DMS153 treated with DMSO at 0.1 percent for 48 hours (cell line): ENCODE data around the gene ZSCAN21.
A peak's percentile ranks its signal among the peaks of the same experiment; 100 is the strongest.

Experiments
- DNase-seq: peaks from one replicate; lab custom pipeline; 2025; ENCODE audit not compliant: unreplicated experiment; lab: John Stamatoyannopoulos, UW

Gene ZSCAN21

DNA sequence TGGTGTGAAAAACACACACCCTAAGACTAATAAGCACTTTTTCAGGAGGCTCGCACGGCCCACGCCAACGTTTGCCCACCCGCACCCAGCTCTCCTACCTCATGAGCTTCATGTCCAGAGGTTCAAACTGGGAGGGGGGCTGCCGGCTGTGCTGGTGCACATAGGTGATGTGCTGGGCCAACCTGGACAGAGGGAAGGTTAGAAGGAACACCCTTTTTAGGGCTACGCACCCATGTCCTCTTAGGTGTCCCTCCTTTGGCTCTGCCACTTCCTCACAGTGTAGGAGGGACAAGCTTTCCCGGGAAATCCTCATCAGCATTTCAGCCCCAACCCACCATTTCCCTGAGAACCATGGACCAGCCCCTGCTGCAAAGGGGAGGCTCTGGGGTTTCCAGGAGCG lies 45.7 kb downstream of the ZSCAN21 start:
- DNase-seq = no peak

DNA sequence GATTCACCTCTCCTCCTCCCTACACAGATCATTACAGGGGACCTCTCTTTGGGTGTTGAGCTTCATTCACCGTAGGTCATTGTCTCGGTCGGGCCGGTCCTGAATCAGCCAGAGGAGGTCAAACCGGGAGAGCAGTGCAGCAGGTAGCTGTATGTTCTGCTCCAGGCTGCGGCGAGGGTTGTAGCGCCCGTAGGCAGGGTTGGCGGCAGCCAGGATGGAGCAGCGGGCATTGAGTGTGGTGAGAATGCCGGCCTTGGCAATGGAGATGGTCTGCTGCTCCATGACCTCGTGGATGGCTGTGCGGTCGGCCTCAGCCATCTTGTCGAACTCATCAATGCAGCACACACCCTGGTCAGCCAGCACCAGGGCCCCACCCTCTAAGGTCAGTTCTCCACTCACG lies 46.1 kb downstream of the ZSCAN21 start:
- DNase-seq = no peak

DNA sequence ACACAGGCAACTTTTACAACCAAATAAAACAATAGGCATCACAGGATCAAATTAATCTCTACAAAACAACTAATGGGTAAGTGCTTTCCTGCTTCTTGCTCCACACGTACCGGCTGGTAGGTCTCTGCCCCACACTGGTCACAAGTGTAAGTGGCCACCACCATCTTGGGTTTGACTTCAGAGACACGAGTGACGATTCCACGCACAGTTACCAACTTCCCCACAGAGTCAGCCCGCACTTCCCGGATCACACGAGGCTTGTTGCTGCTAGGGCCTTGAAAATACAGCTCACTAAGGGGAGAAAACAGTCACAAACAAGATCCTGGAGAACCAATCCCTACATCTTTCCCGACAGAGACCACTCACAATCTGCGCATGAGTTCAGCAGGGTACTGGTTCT lies 49.3 kb downstream of the ZSCAN21 start:
- no peak for DNase-seq

DNA sequence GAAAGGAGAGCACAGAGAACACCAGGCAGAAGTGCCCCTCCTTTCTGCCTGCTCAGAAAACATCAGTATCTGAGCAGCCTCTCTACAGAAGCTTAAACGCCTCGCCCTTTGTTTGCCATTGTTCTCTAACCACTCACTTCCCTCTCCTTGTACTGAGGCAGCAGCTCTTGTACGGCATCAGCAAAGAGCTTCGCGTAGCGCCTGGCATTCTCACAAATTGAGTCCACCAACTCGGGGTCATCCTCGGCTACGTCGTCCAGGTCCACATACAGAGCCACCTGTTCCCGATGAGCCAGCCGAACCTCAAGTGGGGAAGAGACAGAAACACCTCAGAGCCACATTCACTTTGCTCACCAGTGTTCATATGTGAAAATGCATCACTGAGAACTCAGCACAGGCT lies 49.9 kb downstream of the ZSCAN21 start:
- no peak for DNase-seq

DNA sequence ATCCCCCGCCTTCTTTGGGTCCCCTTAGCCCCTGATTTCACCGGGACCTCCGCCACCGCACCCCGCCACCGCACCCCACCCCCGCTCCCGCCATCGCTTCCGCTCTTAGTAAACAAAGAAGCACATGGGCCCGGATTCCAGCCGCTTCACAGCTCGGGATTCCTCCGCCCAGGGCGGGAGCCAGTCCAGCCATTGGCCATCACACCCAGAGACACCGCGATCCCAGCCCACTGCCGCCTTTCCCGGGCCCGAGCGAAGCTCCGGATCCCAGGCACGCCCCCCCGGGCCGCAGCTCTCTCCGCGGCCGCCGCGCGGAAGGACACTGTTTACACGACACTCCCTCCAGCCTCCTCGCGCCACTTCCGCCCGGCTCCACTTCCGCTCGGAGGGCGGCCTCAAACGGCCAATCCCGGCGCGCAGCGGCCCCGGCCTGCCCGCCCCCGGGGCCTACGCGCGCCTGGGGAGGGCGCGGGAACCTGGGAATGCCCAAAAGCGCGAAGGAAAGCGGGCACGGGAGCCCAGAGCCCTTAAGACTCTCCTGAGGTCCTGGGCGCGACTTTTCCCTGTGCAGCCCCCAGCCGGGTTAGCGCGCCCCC lies 50.9 kb downstream of the ZSCAN21 start:
- peak; percentile 79 for DNase-seq

DNA sequence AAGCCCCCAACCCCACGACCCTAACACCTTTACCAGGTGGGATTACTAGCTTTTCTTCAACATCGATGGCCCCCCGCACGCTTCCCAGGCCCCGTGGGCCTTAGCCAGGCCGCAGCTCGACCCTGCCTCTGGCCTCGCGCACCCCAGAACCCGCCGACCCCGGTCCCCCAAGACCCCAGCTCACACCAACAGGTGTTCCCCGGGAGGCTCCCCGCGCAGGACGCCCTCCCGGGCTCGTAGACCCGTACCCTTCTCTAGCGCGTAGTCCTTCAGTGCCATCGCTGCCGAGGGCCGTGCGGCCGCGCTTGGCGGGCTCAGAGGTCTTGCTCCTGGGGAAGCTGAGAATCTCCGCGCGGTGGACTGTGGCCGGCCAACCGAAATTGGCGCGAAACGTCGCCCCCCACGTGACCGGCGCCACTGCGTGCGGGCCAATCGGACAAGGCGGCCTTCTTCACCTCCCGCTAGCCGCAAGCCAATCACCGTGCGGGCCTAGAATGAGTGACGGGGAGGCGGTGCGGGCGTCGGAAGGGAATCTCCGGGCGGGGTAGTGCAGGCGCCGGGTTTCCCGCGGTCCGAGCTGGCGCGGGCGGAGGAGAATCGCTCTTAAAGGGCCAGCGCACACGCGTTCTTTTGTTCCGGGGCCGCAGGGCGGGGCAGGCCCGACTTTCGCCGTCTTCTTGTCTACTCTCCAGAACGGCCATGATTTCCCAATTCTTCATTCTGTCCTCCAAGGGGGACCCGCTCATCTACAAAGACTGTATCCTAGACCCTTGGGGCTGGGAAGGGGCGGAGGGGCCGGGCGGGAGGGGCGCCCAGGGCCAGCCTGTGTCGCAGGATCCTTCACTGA lies 51.7 kb downstream of the ZSCAN21 start, which contains the start of the genes AP4M1 and MCM7:
TSS of gene AP4M1 (plus strand) at position 628 of the 847 bp plus-strand sequence. CDS start at position 700, 72 bp downstream.
TSS of gene MCM7 (minus strand) at position 382 of the 847 bp plus-strand sequence. CDS start at position 279, 103 bp downstream.
- DNase-seq = peak; percentile 95

DNA sequence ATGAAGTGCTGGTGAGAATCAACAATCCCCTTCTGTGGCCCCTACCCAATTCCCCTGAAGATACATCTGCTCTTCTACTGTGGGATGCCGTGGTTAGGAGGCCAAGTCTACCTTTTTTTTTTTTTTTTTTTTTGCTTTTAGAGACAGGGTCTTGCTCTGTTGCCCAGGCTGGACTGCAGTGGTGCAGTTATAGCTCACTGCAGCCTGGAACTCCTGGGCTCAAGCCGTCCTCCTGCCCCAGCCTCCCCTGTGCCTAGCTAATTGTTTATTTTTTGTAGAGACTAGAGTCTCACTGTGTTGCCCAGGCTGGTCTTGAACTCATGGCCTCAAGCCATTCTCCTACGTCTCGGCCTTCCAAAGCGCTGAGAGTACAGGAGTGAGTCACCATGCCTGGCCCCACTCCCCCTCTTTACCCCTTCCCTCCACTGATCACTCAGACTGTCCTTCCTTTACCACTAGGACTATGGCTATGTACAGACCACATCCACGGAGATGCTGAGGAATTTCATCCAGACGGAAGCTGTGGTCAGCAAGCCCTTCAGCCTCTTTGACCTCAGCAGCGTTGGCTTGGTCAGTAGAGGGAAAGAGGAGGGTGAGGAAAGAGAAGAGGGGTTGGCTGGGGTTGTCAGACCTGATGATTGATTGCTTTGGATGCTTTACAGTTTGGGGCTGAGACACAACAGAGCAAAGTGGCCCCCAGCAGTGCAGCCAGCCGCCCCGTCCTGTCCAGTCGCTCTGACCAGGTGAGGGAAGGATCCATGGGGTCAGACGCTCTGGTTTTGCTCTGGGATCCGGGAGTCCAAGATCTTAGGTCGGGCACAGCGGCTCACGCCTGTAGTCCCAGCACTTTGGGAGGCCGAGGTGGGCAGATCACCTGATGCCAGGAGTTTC lies 53.6 kb downstream of the ZSCAN21 start:
- DNase-seq = no peak

DNA sequence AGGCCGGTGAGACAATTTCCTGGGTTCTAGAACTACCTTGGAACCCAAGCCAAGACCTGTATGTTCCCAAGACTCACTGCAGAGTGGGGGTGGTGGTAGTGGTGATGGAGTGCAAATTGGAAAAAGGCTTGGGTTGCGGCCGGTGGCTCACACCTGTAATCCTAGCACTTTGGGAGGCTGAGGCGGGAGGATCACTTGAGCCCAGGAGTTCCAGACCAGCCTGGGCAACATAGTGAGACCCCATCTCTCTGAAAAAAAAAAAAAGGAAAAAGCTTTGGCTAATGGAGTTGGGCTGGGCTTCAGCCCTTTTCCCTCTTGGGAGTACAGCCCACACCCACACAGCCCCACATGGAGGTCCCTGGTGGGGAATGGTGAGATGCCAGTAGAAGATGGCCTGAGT lies 56.0 kb downstream of the ZSCAN21 start:
- DNase-seq = no peak

DNA sequence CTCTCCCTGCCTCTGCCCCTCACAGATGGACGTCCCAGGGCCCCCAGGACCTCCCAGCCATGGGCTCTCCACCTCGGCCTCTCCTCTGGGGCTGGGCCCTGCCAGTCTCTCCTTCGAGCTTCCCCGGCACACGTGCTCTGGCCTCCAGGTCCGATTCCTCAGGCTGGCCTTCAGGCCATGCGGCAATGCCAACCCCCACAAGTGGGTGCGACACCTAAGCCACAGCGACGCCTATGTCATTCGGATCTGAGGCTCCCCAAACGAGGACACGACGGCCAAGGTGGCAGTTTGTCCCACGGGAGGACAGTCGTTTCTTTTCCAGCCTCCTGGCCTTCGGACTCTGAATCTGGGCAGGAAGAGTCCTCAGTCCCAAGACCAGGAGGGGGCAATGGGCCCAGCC lies 57.1 kb downstream of the ZSCAN21 start:
- DNase-seq = no peak

DNA sequence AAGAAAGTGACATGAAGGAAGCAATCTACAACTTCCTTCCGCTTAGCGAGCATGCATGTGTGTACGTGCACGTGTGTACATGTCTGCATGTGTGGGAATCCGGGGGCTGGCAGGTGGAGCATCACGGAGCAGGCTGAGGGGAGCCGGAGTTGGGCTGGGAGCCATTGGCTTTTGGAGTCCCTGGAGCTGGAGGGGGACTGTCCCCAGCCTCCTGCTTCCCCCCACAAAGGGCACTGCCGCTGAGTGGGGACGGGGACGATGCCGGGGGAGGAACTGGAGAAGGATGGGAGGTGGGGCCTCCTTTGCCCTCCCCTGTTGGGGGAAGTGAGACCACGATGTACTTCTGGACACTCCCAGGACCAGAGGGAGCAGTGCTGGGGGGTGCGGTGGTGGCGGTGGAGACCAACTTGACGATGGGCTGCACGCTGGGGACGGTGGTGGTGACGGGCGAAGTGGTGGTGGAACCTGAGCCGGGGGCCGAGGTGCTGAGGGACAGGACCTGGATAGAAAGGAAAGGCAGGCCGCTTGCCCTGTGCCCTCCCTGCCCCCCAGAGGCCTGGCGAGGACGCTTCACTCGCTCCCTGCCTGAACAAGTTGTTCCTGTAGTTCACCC lies 57.7 kb downstream of the ZSCAN21 start:
- DNase-seq = no peak

DNA sequence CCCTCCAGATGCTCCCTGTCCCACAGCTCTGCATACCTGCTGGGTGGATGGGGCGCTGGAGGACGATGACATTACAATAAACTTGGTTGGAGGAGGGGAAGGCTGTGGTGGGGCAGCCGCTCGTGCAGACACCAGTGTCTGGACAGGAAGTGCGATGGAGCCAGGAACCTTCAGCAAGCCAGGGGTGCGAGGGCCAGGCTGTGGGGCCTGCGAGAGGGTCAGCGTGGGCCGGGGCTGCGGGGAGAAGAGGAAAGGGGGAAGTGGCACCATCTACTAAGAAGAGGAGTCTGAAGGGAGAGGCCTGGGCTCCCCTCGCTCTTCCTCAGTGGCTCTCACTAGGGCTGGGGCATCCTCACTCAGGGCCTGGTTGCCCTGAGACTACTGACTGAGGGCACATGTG lies 58.3 kb downstream of the ZSCAN21 start:
- DNase-seq = no peak

DNA sequence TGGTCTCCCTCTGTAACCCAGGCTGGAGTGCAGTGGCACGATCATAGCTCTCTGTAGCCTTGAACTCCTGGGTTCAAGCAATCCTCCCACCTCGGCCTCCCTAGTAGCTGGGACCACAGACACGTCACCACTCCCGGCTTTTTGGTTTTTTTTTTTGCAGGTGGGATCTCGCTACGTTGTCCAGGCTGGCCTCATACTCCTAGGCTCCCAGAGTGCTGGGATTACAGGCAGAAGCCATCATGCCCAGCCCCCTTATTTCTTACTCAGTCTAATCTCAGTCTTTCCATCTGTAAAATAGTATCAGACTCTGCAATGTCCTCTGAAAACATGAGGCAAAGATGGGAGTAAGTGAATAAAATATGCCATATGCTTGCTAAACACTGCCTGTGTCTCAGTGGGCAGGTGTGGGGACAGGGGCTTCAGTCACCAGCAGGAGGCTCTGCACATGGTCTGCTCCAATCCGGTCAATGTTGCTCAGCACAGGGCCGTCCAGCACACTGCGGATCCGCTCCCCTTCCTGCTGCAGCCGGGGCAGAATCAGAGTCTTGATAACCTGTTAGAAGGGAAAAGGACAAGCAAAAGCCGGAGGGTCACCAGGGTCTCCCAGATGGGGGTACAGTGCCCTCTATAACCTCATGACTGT lies 60.1 kb downstream of the ZSCAN21 start:
- DNase-seq = no peak

DNA sequence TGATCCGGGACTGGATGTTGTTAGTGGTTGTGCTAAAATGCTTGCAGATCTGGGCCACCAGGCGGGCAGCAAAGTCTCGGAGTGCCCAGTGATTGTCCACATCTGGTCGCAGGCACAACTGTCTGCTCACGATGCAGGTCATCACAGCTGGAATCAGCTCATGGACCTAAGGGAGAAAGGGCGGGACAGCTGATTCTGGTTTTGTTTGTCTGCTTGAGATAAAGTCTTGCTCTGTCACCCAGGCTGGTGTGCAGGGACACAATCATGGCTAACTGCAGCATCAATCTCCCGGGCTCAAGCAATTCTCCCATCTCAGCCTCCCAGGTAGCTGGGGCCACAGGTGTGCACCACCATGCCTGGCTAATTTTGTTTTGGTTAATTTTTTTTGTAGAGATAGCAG lies 61.6 kb downstream of the ZSCAN21 start:
- no peak for DNase-seq

DNA sequence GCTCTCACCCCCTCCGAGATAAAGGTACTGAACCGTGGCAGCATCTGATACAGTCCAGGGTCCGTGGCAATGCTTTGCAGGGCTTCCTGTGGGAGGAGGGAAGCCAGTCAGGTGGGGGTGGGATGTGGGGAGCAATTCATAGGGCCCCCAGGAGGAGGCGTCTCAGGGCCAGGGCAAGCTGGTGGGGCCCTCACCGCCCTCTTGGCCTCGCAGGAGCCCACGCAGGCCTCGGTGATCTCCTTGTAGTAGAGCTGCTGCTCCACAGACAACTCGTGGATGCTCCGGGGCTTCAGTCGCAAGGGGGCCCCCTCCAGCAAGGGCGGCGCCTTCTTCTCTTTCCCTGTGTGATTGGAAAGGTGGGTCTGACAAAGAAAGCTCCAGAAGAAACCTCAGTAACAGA lies 62.3 kb downstream of the ZSCAN21 start:
- DNase-seq = no peak
